Lower leg skin (tissue), 4 donors: ENCODE data around the gene ASTN1. TPM values are rescaled to one million over a fixed set of nuclear protein-coding genes. Genes with fewer than 3 reads are reported as not detected.

ENCODE experiments used
- DNase-seq, 2 donors: peaks; one replicate each; pipeline ENCODE4 v3.0.0-alpha.2; 2019; ENCODE audit warnings: low spot score in 2 of 2
- H3K4me3 ChIP-seq: fragments of 200-600 bp; sonication (generic); 2 replicates; pipeline ENCODE4 v1.5.1; 2017; ENCODE audit warnings: mild to moderate bottlenecking, low read depth; ENCODE audit not compliant: poor library complexity, severe bottlenecking
- CTCF ChIP-seq, 3 donors: fragments of 450-650 bp; IDR thresholded peaks; one replicate each; pipeline ENCODE4 v1.5.1; 2016; ENCODE audit warnings: antibody characterized with exemption in 3 of 3, mild to moderate bottlenecking in 3 of 3, moderate library complexity in 2 of 3
- POLR2A ChIP-seq, 2 donors: fragments of 450-650 bp; IDR thresholded peaks; one replicate each; pipeline ENCODE4 v1.6.1; 2016 to 2017; ENCODE audit warnings: antibody characterized with exemption in 2 of 2, mild to moderate bottlenecking in 1 of 2, moderate library complexity in 1 of 2
- WGBS, 2 donors: methylation state at CpG; one replicate each; pipeline ENCODE4 v1.1.5; 2018; 5-methylcytosine and 5-hydroxymethylcytosine counted together
- intact Hi-C: fragments of 100-400 bp; cut with DNase I; formaldehyde crosslinking; loops from one replicate; pipeline ENCODE4 v1.15.0; 2023; ENCODE audit warnings: low total_unique reads
- total RNA-seq, 4 donors: library from RNA; depleted of rRNA; stranded (reverse); fragments of >200 nt; gene quantifications; one replicate each; pipeline ENCODE4 v1.1.0, GENCODE V29; 2016

ASTN1 gene
- total RNA-seq, 4 donors from 2014 or later: 0.10 to 0.26 TPM; not detected in 2

GRCh38 chr1:177023249-177023648 is 141.3 kb downstream of the ASTN1 start:
- TF ChIP-seq POLR2A (IDR thresholded peaks at IDR 0.05): no peak
- TF ChIP-seq CTCF (IDR thresholded peaks at IDR 0.05): no peak
- 84 to 85% methylated on average over 14 of the region's 14 CpGs for WGBS, 2 donors
- intact Hi-C loops: no loop called here
- no peak for DNase-seq
- no peak overlapping the region for H3K4me3 ChIP-seq

GRCh38 chr1:177021687-177022086 is 142.8 kb downstream of the ASTN1 start:
- intact Hi-C loops: no loop called here
- TF ChIP-seq CTCF (IDR thresholded peaks at IDR 0.05) (no peak), POLR2A (IDR thresholded peaks at IDR 0.05) (no peak)
- DNase-seq: no peak
- no peak overlapping the region for H3K4me3 ChIP-seq
- 65 to 72% methylated on average over 2 of the region's 2 CpGs for WGBS, 2 donors

GRCh38 chr1:177020851-177021589 is 143.5 kb downstream of the ASTN1 start:
- DNase-seq: no peak
- H3K4me3 ChIP-seq: no peak overlapping the region
- TF ChIP-seq CTCF (IDR thresholded peaks at IDR 0.05) (no peak), POLR2A (IDR thresholded peaks at IDR 0.05) (no peak)
- WGBS, 2 donors: 52 to 56% methylated on average over 3 of the region's 3 CpGs
- intact Hi-C loops: no loop called here

GRCh38 chr1:177017287-177017852 is 147.1 kb downstream of the ASTN1 start:
- TF ChIP-seq POLR2A (IDR thresholded peaks at IDR 0.05) (no peak), CTCF (IDR thresholded peaks at IDR 0.05) (no peak)
- no peak overlapping the region for H3K4me3 ChIP-seq
- intact Hi-C loops: no loop called here
- WGBS, 2 donors: 87 to 88% methylated on average over 12 of the region's 12 CpGs
- DNase-seq: no peak

- WGBS, 2 donors: 62 to 80% methylated on average over 3 of the region's 3 CpGs
- H3K4me3 ChIP-seq: no peak overlapping the region
- intact Hi-C loops: no loop called here
- DNase-seq: no peak
- no peak for TF ChIP-seq POLR2A (IDR thresholded peaks at IDR 0.05)
- no peak for TF ChIP-seq CTCF (IDR thresholded peaks at IDR 0.05)
Measured at GRCh38 chr1:177014325-177014724, 150.2 kb downstream of the ASTN1 start.
